Esophagus squamous epithelium (tissue), 5 donors: ENCODE data around the gene WIPF3. TPM values are rescaled to one million over a fixed set of nuclear protein-coding genes. Genes with fewer than 3 reads are reported as not detected.

ENCODE experiments used
- DNase-seq: peaks from one replicate; lab custom pipeline; 2025; lab: John Stamatoyannopoulos, UW
- H3K27ac ChIP-seq, 4 donors: fragments of 200-600 bp; sonication (generic); one replicate each; pipeline ENCODE4 v1.5.1; 2016 to 2019; ENCODE audit warnings: mild to moderate bottlenecking in 1 of 4
- H3K27me3 ChIP-seq, 4 donors: fragments of 200-600 bp; sonication (generic); 1 replicate in 3 of 4; 2 replicates in 1 of 4; pipeline versions ENCODE4 v1.5.1 to v1.6.0; 2017 to 2021; ENCODE audit warnings: antibody characterized with exemption in 1 of 4
- H3K36me3 ChIP-seq, 3 donors: fragments of 200-600 bp; sonication (generic); one replicate each; pipeline ENCODE4 v1.5.1; 2016 to 2019
- H3K4me1 ChIP-seq, 3 donors: fragments of 200-600 bp; sonication (generic); one replicate each; pipeline ENCODE4 v1.5.1; 2017 to 2019
- H3K4me3 ChIP-seq, 4 donors: fragments of 200-600 bp; sonication (generic); 1 replicate in 3 of 4; 2 replicates in 1 of 4; pipeline ENCODE4 v1.5.1; 2016 to 2019; ENCODE audit warnings: mild to moderate bottlenecking in 2 of 4, moderate library complexity in 1 of 4
- H3K9me3 ChIP-seq, 3 donors: fragments of 200-600 bp; sonication (generic); one replicate each; pipeline ENCODE4 v1.5.1; 2016 to 2019
- CTCF ChIP-seq, 6 experiments: fragments of 450-650 bp in 4 of 6; fragments of 200-600 bp in 2 of 6; sonication (generic) in 2 of 6; IDR thresholded peaks; one replicate each; pipeline ENCODE4 v1.5.1; 2016 to 2019; ENCODE audit warnings: antibody characterized with exemption in 6 of 6, mild to moderate bottlenecking in 4 of 6, moderate library complexity in 4 of 6
- POLR2A ChIP-seq, 4 donors: fragments of 450-650 bp; IDR thresholded peaks; one replicate each; pipeline ENCODE4 v1.6.1; 2017; ENCODE audit warnings: antibody characterized with exemption in 4 of 4, mild to moderate bottlenecking in 4 of 4, moderate library complexity in 3 of 4
- WGBS, 2 donors: methylation state at CpG; one replicate each; pipeline ENCODE4 v1.1.5; 2018; 5-methylcytosine and 5-hydroxymethylcytosine counted together
- intact Hi-C: fragments of 100-400 bp; cut with DNase I; formaldehyde crosslinking; loops from one replicate; pipeline ENCODE4 v1.15.0; 2022
- total RNA-seq, 4 donors: library from RNA; depleted of rRNA; stranded (reverse); fragments of >200 nt; gene quantifications; one replicate each; pipeline ENCODE4 v1.1.0, GENCODE V29; 2016
- donor health status: DM: yes; HTN: yes; CAD: no.

WIPF3 gene
- total RNA-seq, 4 donors from 2014 or later: 0.18 to 1.1 (median 0.61) TPM; not detected in 1

GRCh38 chr7:29955075-29955792, 148.9 kb downstream of the WIPF3 start:
- Histone ChIP-seq H3K36me3 (peaks cover 0 to 45% (median 0%) of the 10 kb centered on the region in 3 donors), H3K9me3 (no peaks in the 10 kb centered on the region), H3K27ac (no peak overlapping the region), H3K27me3 (no peaks in the 10 kb centered on the region), H3K4me3 (no peak overlapping the region), H3K4me1 (no peaks in the 10 kb centered on the region)
- intact Hi-C loops: no loop called here
- TF ChIP-seq POLR2A (IDR thresholded peaks at IDR 0.05) (no peak), CTCF (IDR thresholded peaks at IDR 0.05) (no peak)
- no peak for DNase-seq
- 90 to 93% methylated on average over 6 to 7 of the region's 7 CpGs for WGBS, 2 donors

DNA sequence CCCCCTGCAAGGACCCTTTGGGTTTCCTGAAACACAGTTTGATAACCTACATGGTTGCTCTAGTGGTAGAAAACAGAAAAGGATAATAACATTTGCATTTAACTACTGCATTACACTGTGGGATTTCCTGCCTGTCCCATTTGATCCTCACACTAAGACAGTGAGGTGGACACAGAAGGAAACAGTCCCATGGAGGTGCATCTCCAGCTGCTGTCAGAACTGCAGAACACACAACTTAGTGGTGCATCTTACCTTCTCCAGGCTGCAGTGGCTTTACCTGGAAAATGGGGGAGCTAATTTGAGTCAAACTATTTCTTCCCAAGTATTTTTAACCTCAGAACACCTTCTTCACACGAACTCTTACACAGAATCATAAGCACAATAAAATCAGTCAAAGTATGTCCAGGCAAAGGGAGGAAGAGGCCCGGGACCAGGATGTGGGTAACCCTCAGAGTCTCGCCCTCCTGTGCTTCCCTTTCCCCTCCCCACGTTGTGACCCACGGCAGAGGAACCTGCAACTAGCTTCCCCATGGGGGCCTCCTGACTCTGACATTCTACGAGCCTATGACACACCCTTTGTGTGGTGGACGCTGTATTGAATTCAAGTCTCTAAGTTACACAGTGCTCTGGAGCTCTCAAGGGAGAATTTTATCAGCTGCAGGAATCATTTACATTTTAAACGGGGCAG, 149.6 kb downstream of the WIPF3 start:
- H3K27ac ChIP-seq: no peak overlapping the region
- H3K36me3 ChIP-seq: peaks cover 0 to 38% (median 0%) of the 10 kb centered on the region in 3 donors
- DNase-seq: no peak
- 60 to 69% methylated on average over 5 to 8 of the region's 8 CpGs for WGBS, 2 donors
- TF ChIP-seq CTCF (IDR thresholded peaks at IDR 0.05): no peak
- no peak for TF ChIP-seq POLR2A (IDR thresholded peaks at IDR 0.05)
- H3K4me3 ChIP-seq: no peak overlapping the region
- H3K4me1 ChIP-seq: no peaks in the 10 kb centered on the region
- no peaks in the 10 kb centered on the region for H3K9me3 ChIP-seq
- H3K27me3 ChIP-seq: no peaks in the 10 kb centered on the region
- intact Hi-C loops: no loop called here

DNA sequence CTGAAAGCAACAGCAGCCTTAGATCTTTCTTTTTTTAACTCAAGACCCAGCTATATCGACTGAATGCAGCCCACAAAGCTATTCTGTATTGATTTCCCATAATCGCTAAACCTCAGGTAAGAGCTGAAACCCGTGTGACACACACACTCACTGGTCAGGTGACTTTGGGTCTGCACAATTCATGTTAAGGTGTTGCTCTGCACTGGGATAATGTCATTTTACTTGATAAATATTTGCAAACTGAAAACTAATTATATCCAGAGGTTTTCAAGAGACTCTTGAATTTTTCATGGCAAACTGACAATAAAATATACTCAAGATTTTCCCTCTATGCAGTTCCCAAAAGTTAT, 150.2 kb downstream of the WIPF3 start:
- H3K9me3 ChIP-seq: no peaks in the 10 kb centered on the region
- TF ChIP-seq POLR2A (IDR thresholded peaks at IDR 0.05): no peak
- no peak for TF ChIP-seq CTCF (IDR thresholded peaks at IDR 0.05)
- peaks cover 0 to 33% (median 0%) of the 10 kb centered on the region in 3 donors for H3K36me3 ChIP-seq
- H3K4me3 ChIP-seq: no peak overlapping the region
- no peaks in the 10 kb centered on the region for H3K27me3 ChIP-seq
- H3K4me1 ChIP-seq: no peaks in the 10 kb centered on the region
- intact Hi-C loops: no loop called here
- no peak for DNase-seq
- WGBS, 2 donors: 68 to 78% methylated on average over 3 of the region's 3 CpGs
- H3K27ac ChIP-seq: no peak overlapping the region

DNA sequence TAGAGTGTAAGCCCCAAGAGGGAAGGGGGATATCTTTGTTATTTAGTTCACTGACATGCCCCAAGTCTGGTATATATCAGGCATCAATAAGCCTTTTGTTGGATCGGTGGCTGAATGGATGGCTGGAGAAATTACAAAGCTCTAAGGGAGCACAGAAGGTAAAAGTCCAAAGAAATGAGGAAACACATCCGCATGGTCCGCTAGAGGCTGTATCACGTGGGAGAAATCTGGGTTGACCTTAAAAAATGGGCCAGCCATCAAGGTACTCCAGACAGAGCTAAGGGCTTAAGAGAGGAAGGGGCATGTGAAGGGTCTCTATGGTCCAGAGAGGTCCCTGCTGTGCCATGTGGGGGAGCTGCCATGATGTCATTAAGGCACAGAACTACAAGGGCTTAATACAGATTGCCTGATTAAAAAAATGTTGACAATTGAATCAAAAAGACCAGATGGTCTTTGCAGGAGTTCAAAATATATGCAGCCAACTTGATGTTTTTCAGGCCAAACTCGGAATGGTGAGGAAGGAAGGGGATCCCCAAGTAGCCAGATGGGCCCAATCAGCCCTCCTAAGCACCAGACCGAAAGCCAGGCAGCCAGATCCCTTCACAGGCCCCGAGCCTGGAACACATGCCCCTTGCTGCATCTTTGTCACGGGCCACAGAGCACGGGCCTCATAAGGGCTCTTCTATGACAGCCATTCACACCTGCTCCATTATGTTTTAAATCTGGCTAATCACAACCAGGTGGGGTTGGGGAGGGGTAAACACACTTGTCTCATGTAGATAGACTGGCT, 151.4 kb downstream of the WIPF3 start:
- intact Hi-C loops: no loop called here
- Histone ChIP-seq H3K27ac (no peak overlapping the region), H3K27me3 (no peaks in the 10 kb centered on the region), H3K4me3 (no peak overlapping the region), H3K9me3 (no peaks in the 10 kb centered on the region), H3K36me3 (peaks cover 0 to 22% (median 0%) of the 10 kb centered on the region in 3 donors), H3K4me1 (no peaks in the 10 kb centered on the region)
- 93% methylated on average over 6 to 9 of the region's 9 CpGs for WGBS, 2 donors
- DNase-seq: no peak
- TF ChIP-seq POLR2A (IDR thresholded peaks at IDR 0.05) (no peak), CTCF (IDR thresholded peaks at IDR 0.05) (no peak)
